K562 (cell line): Measurements from ENCODE around the gene TSSK2. TPM values are rescaled to one million over a fixed set of nuclear protein-coding genes. Genes with fewer than 3 reads are reported as not detected.
A peak's percentile ranks its signal among the peaks of the same experiment; 100 is the strongest.

Source experiments
- ATAC-seq: fragments of 200-7000 bp; cut with Tn5 transposase; 3 replicates; pipeline ENCODE4 v1.9.1; 2020; ENCODE audit warnings: moderate library complexity
- BruUV-seq: library from RNA; stranded (reverse); fragments of 400-500 nt; replicated peaks from 2 replicates; lab custom pipeline; 2021; lab: Mats Ljungman, UMichigan
- CTCF ChIA-PET: fragments of 300-600 bp; formaldehyde crosslinking; extraction: SDS; loops from one replicate; lab custom pipeline; 2021; ENCODE audit warnings: low intra/inter-chr PET ratio; lab: Yijun Ruan, JAX
- POLR2A ChIA-PET: fragments of 300-600, 350-650 bp; sonication (Branson Sonifier 250); formaldehyde crosslinking; extraction: SDS; loops from one replicate; lab custom pipeline; 2021; ENCODE audit warnings: antibody characterized with exemption, inconsistent platforms; lab: Yijun Ruan, JAX
- DNase-seq, 4 experiments: peaks; one replicate each; pipeline versions ENCODE4 v3.0.0 to v3.0.0-alpha.2; 2011 to 2018; ENCODE audit warnings: low spot score in 3 of 4, mixed read lengths in 3 of 4; ENCODE audit errors: extremely low read depth in 1 of 4
- FAIRE-seq: peaks from 2 replicates; lab custom pipeline; 2011; peaks lifted over from hg19 to GRCh38; lab: Jason Lieb, UNC
- H2AFZ ChIP-seq: 2 replicates; pipeline ENCODE4 v1.6.0; 2011; ENCODE audit warnings: low read depth, low read length, control low read depth, inconsistent platforms
- H3K27ac ChIP-seq: fragments of 200-600 bp; 3 replicates; pipeline ENCODE4 v1.8.0; 2011; ENCODE audit warnings: low read depth, mild to moderate bottlenecking, control low read depth, inconsistent platforms, low read length, moderate library complexity, mixed read lengths; ENCODE audit errors: extremely low read depth
- H3K27me3 ChIP-seq, 2 experiments: fragments of 300-600 bp in 1 of 2; 2 replicates in 1 of 2; 3 replicates in 1 of 2; pipeline versions ENCODE4 v1.6.0 to v1.8.0; 2011; ENCODE audit warnings: inconsistent platforms in 2 of 2, low read length in 2 of 2, mild to moderate bottlenecking in 1 of 2, mixed read lengths in 1 of 2, moderate library complexity in 1 of 2; ENCODE audit not compliant: control insufficient read depth in 2 of 2, insufficient read depth in 2 of 2
- H3K36me3 ChIP-seq: fragments of 300-600 bp; 3 replicates; pipeline ENCODE4 v1.8.0; 2011; ENCODE audit warnings: mild to moderate bottlenecking, low read length, inconsistent platforms; ENCODE audit not compliant: control insufficient read depth, insufficient read depth
- H3K4me1 ChIP-seq, 2 experiments: fragments of 200-600 bp in 1 of 2; replicated peaks in 1 of 2; 2 replicates in 1 of 2; 3 replicates in 1 of 2; pipeline versions ENCODE4 v1.5.1 to v1.8.0; 2011; ENCODE audit warnings: inconsistent platforms in 2 of 2, low read length in 2 of 2, mild to moderate bottlenecking in 1 of 2, mixed read lengths in 1 of 2, moderate library complexity in 1 of 2; ENCODE audit not compliant: control insufficient read depth in 2 of 2, insufficient read depth in 2 of 2
- H3K4me2 ChIP-seq: 2 replicates; pipeline ENCODE4 v1.6.1; 2011; ENCODE audit warnings: low read length, control low read depth, inconsistent platforms, mixed read lengths; ENCODE audit not compliant: insufficient read depth
- H3K4me3 ChIP-seq: fragments of 200-600 bp; sonication (generic), shearing (Covaris generic); 2 replicates; pipeline ENCODE4 v1.5.1; 2016; ENCODE audit warnings: control low read depth, inconsistent platforms
- H3K79me2 ChIP-seq: fragments of 200-600 bp; 3 replicates; pipeline ENCODE4 v1.8.0; 2011; ENCODE audit warnings: low read length, inconsistent platforms; ENCODE audit not compliant: control insufficient read depth, insufficient read depth
- H3K9ac ChIP-seq, 2 experiments: 2 replicates each; pipeline versions ENCODE4 v1.6.0 to v1.6.1; 2011; ENCODE audit warnings: low read depth in 2 of 2, low read length in 2 of 2, control low read depth in 1 of 2, inconsistent platforms in 1 of 2, mild to moderate bottlenecking in 1 of 2, mixed read lengths in 1 of 2; ENCODE audit not compliant: insufficient read depth in 1 of 2
- H3K9me1 ChIP-seq: one replicate; pipeline ENCODE4 v1.6.0; 2011; ENCODE audit warnings: inconsistent platforms, mild to moderate bottlenecking, low read length, moderate library complexity; ENCODE audit not compliant: control insufficient read depth, insufficient read depth
- H3K9me3 ChIP-seq: replicated peaks from 2 replicates; pipeline ENCODE4 v1.5.1; 2011; ENCODE audit warnings: low read depth, low read length, inconsistent platforms; ENCODE audit not compliant: control insufficient read depth, insufficient read depth
- H4K20me1 ChIP-seq: replicated peaks from 2 replicates; pipeline ENCODE4 v1.6.1; 2011; ENCODE audit warnings: low read length, inconsistent platforms, mixed read lengths; ENCODE audit not compliant: control insufficient read depth, insufficient read depth
- CREB1 ChIP-seq, 2 experiments: sonication (generic) in 1 of 2; formaldehyde crosslinking in 1 of 2; IDR thresholded peaks; 2 replicates each; pipeline versions ENCODE4 v1.6.1 to v1.8.0; 2012 to 2022; ENCODE audit warnings: inconsistent platforms in 1 of 2, mild to moderate bottlenecking in 1 of 2, missing genetic modification reagents in 1 of 2, moderate library complexity in 1 of 2
- CREM ChIP-seq: IDR thresholded peaks from 2 replicates; pipeline ENCODE4 v1.6.1; 2014; ENCODE audit warnings: antibody characterized with exemption, low read depth
- CUX1 ChIP-seq: fragments of 200-800 bp; sonication (Bioruptor generic); IDR thresholded peaks from 2 replicates; pipeline ENCODE4 v1.6.1; 2016; ENCODE audit warnings: missing genetic modification characterization, missing compliant biosample characterization
- EP300 ChIP-seq: IDR thresholded peaks from 2 replicates; pipeline ENCODE4 v1.6.1; 2012; ENCODE audit warnings: low read length, improper control_type of control experiment
- MCM3 ChIP-seq: fragments of 450-650 bp; IDR thresholded peaks from 2 replicates; pipeline ENCODE4 v1.6.1; 2016
- TBL1XR1 ChIP-seq, 2 experiments: IDR thresholded peaks; 2 replicates each; pipeline ENCODE4 v1.6.1; 2012; ENCODE audit warnings: improper control_type of control experiment in 2 of 2, low read length in 2 of 2, mild to moderate bottlenecking in 1 of 2
- USF2 ChIP-seq: sonication (generic); formaldehyde crosslinking; IDR thresholded peaks from 2 replicates; pipeline ENCODE4 v1.5.0; 2020; ENCODE audit warnings: missing genetic modification reagents
- XRCC4 ChIP-seq: IDR thresholded peaks from one replicate; pipeline ENCODE4 v1.6.1; 2011; ENCODE audit not compliant: insufficient read depth, insufficient read length; ENCODE audit errors: extremely low read depth
- ZFP91 ChIP-seq: sonication (generic); formaldehyde crosslinking; IDR thresholded peaks from 2 replicates; pipeline ENCODE4 v1.8.0; 2022; ENCODE audit warnings: mild to moderate bottlenecking, missing genetic modification reagents
- ZKSCAN3 ChIP-seq: fragments of 250-450 bp; sonication (Bioruptor Pico); IDR thresholded peaks from 2 replicates; pipeline ENCODE4 v1.4.0; 2020
- ZNF165 ChIP-seq: fragments of 250-450 bp; sonication (Bioruptor Pico); IDR thresholded peaks from 2 replicates; pipeline ENCODE4 v1.4.0; 2020; ENCODE audit warnings: borderline replicate concordance
- WGBS: fragments of 100-300 bp; shearing (Covaris generic); methylation state at CpG from one replicate; pipeline ENCODE4 v1.1.6; 2016; ENCODE audit warnings: low coverage, mixed read lengths; ENCODE audit not compliant: insufficient coverage; ENCODE audit errors: missing lambda C conversion rate; 5-methylcytosine and 5-hydroxymethylcytosine counted together
- in situ Hi-C: fragments of 300-500 bp; cut with MboI; formaldehyde crosslinking; loops from 4 replicates; pipeline ENCODE4 v1.15.0; 2018; ENCODE audit warnings: inconsistent platforms, mixed read lengths
- intact Hi-C: fragments of 100-400 bp; cut with micrococcal nuclease; formaldehyde crosslinking; loops from 2 replicates; pipeline ENCODE4 v1.14.2; 2022
- polyA plus RNA-seq, 8 experiments: library from polyadenylated mRNA; depleted of rRNA in 4 of 8; stranded (reverse) in 5 of 8; unstranded in 3 of 8; fragments of >200 nt; fragmentation: Nextera tagmentation in 2 of 8; fragmentation: Illumina TruSeq in 1 of 8; extraction: Ambion mirVana in 2 of 8; extraction: Trizol in 1 of 8; gene quantifications; 2 replicates each; pipeline versions ENCODE4 v1.2.1 to v1.2.3, GENCODE V29; 2011 to 2014; ENCODE audit warnings: inconsistent platforms in 1 of 8, missing spikeins in 1 of 8
- total RNA-seq, 7 experiments: library from RNA; depleted of rRNA in 6 of 7; stranded (reverse); fragments of >200 nt in 6 of 7; fragmentation: Illumina TruSeq in 2 of 7; extraction: Trizol in 2 of 7; gene quantifications; 2 replicates each; pipeline versions ENCODE4 v1.2.1 to v1.2.3, GENCODE V29; 2011 to 2021; ENCODE audit warnings: low replicate concordance in 1 of 7

TSSK2 gene
- total and polyA plus RNA-seq, 9 of the 15 experiments (the other 6 are each of a cell fraction or from before 2014, with no cell fraction given): 0.04 TPM; not detected in 8

GRCh38 chr22:19179497-19180048 is 48.5 kb downstream of the TSSK2 start:
- in situ Hi-C loops: loop anchor here (5.0 kb wide), 1 partner anchor 448 kb away; no protein-coding TSS in a partner anchor
- intact Hi-C loops: loop anchor here (1.0 to 5.0 kb wide), 9 partner anchors 35 to 451 kb away; partner anchors contain the start of genes CDC45, ESS2, MRPL40 and UFD1
- peak; percentile 93 to 99 (median 95) for DNase-seq
- H2AFZ ChIP-seq: peak overlapping the region; percentile 90
- peaks cover 29% of the 10 kb centered on the region; the same call in 2 of the 3 replicates for H3K36me3 ChIP-seq
- H3K4me1 ChIP-seq: peaks cover 27 to 88% of the 10 kb centered on the region in 2 experiments
- H3K27ac ChIP-seq: peak overlapping the region; percentile 85
- H3K27me3 ChIP-seq: peaks cover 15 to 29% of the 10 kb centered on the region in 2 experiments; a peak in 4 of 5 replicates
- H4K20me1 ChIP-seq: peaks cover 17% of the 10 kb centered on the region; the same call in 1 of the 2 replicates
- POLR2A ChIA-PET: interaction anchor here (0.5 to 11.1 kb wide), 38 partner anchors 8 to 1064 kb away, joined by 3 to 191 read pairs (median 4); partner anchors contain the start of genes CDC45, CLTCL1, HIRA and UFD1
- H3K4me2 ChIP-seq: peak overlapping the region; percentile 90
- H3K9me3 ChIP-seq: no peaks in the 10 kb centered on the region
- CTCF ChIA-PET: interaction anchor here (1.0 to 2.6 kb wide), 4 partner anchors 35 to 450 kb away, joined by 3 to 31 read pairs (median 10); partner anchors contain the start of gene ESS2
- WGBS: 32% methylated on average over 15 of the region's 15 CpGs
- H3K4me3 ChIP-seq: peak overlapping the region; percentile 76
- BruUV-seq: no TSS peak
- peaks cover 38% of the 10 kb centered on the region for H3K79me2 ChIP-seq
- H3K9ac ChIP-seq: peak overlapping the region; percentile 80 to 96
- peaks cover 8% of the 10 kb centered on the region for H3K9me1 ChIP-seq
- FAIRE-seq: peak; percentile 99
- ATAC-seq: peak; percentile 84
- TF ChIP-seq ZNF165 (CRISPR knock-in tag): 0 out of 2 replicates have a peak, but pooled peaks have one; percentile 19
- no peak for TF ChIP-seq CREM
- TF ChIP-seq EP300: peak; percentile 64; the same call in 1 of the 2 replicates
- no peak for TF ChIP-seq CUX1
- TF ChIP-seq ZKSCAN3 (CRISPR knock-in tag): no peak
- no peak for TF ChIP-seq XRCC4
- peak in 1 of 2 experiments; percentile 35; a peak in 2 of 4 replicates for TF ChIP-seq TBL1XR1 (IDR thresholded peaks at IDR 0.05; ENCODE audit: low read length in 2 of 2)
- TF ChIP-seq CREB1 (IDR thresholded peaks at IDR 0.05): no peak
- no peak for TF ChIP-seq CREB1 (CRISPR knock-in tag; IDR thresholded peaks at IDR 0.05)
- no peak for TF ChIP-seq ZFP91 (CRISPR knock-in tag)
- TF ChIP-seq MCM3: no peak
- TF ChIP-seq USF2 (CRISPR knock-in tag): no peak
